ENCODE measurements around the gene FSTL3.

DNA sequence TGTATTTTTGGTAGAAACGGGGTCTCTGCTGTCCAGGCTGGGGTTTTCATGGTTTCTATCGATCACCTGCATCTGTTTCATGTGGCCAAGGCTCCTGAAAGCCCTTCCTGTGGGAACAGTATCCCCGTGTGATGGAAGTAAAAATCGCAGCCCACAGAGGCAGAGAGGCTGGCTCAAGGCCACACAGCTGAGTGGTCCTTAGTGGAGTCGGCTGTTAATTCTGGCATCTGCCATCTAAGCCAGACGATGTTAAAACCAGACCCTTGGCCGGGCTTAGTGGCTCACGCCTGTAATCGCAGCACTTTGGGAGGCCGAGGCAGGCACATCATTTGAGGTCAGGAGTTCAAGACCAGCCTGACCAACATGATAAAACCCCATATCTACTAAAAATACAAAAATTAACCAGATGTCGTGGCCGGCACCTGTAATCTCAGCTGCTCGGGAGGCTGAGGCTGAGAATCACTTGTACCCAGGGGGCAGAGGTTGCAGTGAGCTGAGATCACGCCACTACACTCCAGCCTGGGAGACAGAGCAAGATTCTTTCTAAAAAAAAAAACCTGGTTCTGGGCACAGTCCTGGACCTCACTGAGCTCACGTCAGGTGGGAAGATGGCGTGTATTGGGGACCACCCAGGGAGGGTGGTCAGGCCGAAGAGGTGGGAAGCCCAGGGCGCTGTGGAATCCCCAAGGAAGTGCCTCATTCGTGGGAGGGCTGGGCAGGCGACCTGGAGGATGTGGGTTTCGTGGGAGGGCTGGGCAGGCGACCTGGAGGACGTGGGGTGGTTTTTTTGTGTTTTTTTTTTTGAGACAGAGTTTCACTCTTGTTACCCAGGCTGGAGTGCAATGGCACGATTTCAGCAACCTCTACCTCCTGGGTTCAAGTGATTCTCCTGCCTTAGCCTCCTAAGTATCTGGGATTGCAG is 56.2 kb downstream of the FSTL3 start:
- TF ChIP-seq POLR2A (IDR thresholded peaks at IDR 0.05): no peak
- TF ChIP-seq, protein P1, sequence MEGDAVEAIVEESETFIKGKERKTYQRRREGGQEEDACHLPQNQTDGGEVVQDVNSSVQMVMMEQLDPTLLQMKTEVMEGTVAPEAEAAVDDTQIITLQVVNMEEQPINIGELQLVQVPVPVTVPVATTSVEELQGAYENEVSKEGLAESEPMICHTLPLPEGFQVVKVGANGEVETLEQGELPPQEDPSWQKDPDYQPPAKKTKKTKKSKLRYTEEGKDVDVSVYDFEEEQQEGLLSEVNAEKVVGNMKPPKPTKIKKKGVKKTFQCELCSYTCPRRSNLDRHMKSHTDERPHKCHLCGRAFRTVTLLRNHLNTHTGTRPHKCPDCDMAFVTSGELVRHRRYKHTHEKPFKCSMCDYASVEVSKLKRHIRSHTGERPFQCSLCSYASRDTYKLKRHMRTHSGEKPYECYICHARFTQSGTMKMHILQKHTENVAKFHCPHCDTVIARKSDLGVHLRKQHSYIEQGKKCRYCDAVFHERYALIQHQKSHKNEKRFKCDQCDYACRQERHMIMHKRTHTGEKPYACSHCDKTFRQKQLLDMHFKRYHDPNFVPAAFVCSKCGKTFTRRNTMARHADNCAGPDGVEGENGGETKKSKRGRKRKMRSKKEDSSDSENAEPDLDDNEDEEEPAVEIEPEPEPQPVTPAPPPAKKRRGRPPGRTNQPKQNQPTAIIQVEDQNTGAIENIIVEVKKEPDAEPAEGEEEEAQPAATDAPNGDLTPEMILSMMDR (IDR thresholded peaks at IDR 0.05): no peak
